Measurements from ENCODE around the gene TSHZ2.
A peak's percentile ranks its signal among the peaks of the same experiment; 100 is the strongest.

TSHZ2 gene

DNA sequence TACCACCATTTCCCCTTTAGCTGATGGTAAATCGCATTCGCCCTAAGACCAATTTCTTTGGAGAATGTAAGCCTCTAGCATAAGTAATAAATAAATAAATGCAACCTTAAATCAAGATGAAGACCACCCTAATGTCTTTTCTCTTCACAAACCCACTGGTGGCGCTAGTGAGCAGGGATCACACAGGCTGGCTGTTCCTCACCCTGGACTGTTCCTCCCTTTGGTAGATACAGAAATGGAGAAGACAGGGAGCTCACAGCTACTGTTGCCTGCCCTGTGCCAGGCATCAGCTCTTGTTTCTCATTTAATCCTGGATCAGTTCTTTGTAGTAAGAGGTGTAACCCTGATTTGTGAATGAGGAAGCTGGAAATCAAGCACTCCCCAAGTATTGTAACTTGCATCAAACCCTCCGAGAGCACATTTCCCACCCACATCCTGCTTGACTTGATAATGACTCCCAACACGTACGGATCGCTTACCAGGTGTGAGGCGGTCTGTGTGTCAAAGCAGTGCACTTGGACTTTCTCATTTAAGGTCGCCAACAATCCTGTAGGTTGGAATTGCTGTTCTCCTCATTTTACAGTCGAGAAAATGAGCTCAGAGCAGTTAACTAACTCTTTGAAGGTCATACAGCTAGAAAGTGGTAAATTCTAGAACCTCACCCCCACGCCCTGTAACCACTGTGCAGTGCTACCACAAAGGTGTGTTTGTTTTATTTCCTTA lies 236.1 kb downstream of the TSHZ2 start:
- DNase-seq (ENCODE audit: low spot score), result no peak

- no peak for DNase-seq (ENCODE audit: low spot score)
Measured at GRCh38 chr20:53210041-53210440, 237.9 kb downstream of the TSHZ2 start.

DNA sequence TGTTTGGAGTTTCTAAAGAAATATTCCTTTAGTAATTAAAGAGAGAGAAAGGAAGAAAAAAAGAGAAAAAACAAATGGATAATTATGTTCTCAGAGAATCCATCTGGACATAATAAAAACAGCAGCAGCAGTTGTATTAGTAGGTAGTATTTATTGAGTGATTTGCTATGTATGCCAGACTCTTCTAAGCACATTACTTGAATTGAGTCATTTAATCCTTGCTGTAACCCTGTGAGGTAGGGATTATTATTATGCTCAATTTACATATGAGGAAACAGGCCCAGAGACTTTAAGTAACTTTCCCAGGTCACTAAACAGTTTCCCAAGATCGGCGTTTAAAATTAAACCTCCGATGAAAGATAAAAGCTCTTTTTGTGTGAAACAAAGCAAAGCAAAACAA lies 238.8 kb downstream of the TSHZ2 start:
- DNase-seq (ENCODE audit: low spot score), result no peak

- no peak for DNase-seq (ENCODE audit: low spot score)
Measured at GRCh38 chr20:53212018-53212417, 239.9 kb downstream of the TSHZ2 start.

- DNase-seq (ENCODE audit: low spot score), result no peak
Measured at GRCh38 chr20:53214392-53214791, 242.2 kb downstream of the TSHZ2 start.

DNA sequence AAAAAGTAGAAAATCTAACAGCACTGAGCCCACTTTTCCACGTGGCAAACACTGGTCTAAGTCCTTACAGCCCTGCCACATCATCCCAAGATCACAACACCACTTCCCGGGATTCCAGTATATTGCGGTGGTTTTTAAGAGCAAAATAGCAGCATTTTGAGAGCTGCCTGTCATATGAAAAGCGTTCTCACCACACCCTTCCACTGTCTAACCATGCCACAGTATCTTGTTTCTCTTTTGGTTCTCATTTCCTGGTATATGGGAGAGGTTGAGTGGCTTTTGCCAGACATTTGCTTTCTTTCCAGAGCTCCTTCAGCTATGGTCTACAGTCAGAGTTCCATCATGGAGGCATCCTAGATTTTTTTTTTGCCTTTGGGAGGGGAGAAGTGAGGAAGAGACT lies 243.0 kb downstream of the TSHZ2 start:
- no peak for DNase-seq (ENCODE audit: low spot score)

GRCh38 chr20:53216478-53216855 lies 244.3 kb downstream of the TSHZ2 start:
- DNase-seq (ENCODE audit: low spot score), result no peak

DNA sequence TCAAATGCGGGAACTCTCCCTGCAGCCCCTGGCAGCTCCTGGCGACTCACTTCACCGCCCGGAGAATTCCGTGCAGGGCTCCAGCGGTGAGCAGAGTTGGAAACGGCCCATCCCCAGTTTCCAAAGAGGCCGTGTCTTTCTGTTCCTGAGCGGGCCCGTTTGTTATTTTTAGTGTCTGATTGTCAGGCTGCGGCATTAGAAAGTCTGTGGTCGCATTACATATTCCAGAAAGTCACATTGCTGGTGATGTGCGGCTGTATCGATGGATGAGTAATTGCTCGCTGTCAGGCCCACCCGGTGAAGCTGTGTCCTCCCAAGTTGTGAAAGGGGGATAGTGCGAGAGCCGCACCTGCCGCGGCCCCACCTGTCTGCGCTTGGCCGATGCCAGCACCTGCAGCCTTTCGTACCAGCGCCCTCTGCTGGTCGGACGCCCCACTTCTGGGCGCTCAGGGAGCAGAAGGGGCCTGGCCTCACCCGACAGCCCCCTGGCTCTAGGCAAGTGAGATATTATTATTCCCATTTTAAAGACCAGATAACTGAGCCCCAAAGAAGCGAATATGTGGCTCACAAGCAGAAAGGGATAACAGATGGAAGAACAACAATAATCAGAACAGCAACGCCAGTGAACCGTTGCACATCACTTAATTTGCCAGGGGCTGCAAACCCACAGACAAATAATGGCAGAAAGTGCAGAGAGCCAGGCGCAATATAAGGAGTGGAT lies 244.9 kb downstream of the TSHZ2 start:
- DNase-seq (ENCODE audit: low spot score), result peak; percentile 6

DNA sequence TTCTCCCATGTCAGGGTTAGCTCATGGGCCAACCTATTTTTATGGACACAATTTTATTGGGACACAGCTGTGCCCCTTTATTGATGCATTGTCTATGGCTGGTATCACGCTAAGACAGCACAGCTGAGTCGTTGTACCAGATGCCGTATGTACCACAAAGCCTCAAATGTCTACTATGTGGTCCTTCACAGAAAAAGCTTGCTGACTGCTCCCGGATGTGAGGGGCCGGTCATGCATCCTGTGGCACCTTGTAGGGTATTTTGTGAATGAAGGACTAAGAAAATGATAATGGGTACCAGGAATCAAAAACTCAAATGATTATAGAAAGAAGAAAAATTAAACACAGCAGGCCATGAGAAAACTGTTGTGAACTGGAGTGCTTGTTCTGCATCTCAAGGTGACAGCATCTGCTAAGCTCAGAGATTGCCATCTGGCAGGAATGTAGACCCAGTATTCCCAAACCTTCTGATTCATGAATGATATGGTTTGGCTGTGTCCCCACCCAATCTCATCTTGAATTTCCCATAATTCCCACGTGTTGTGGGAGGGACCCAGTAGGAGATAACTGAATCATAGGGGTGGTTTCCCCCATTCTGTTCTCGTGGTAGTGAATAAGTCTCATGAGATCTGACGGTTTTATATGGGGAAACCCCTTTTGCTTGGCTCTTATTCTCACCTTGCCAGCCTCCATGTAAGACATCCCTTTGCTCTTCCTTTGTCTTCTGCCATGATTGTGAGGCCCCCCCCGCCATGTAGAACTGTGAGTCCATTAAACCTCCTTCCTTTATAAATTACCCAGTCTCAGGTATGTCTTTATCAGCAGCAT lies 248.5 kb downstream of the TSHZ2 start:
- no peak for DNase-seq (ENCODE audit: low spot score)

GRCh38 chr20:53221731-53222130 lies 249.6 kb downstream of the TSHZ2 start:
- DNase-seq (ENCODE audit: low spot score), result no peak

- DNase-seq (ENCODE audit: low spot score), result no peak
Measured at GRCh38 chr20:53222416-53222815, 250.3 kb downstream of the TSHZ2 start.

DNA sequence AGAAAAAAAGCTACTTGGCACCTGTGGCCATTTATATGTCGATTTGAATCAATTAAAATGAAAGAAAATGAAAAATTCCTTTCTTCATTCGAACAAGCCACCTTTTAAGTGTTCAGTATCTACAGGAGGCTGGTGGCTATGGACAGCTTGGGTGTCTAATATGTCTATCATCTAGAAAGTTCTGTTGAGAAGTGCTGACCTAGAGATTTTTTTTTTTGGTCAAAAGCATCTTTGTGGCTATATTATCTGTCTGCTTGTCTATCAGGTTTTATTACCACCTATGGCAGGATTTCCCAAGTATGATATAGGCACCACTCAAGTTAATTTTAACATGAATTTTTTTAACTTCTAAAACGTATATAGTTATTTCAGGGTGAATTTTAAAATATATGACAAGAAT lies 250.8 kb downstream of the TSHZ2 start:
- DNase-seq (ENCODE audit: low spot score), result no peak

GRCh38 chr20:53223626-53224172 lies 251.5 kb downstream of the TSHZ2 start:
- DNase-seq (ENCODE audit: low spot score), result no peak

DNA sequence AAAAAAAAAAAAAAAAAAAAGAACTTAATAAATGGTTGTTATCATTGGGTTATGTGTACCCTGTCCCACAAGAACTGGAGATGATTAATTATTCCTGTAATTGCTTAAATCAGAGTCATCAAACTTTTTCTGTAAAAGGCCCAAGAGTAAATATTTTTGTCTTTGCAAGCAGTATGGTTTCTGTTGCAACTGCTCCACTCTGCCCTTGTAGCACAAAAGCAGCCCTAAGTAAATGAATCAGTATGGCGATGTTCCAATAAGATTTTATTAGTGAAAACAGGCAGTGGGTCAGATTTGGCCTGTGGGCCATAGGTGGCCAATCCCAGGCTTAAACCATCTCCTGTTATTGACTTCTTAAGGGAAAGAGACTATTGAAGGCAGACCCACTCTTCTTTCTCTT lies 252.7 kb downstream of the TSHZ2 start:
- no peak for DNase-seq (ENCODE audit: low spot score)

DNA sequence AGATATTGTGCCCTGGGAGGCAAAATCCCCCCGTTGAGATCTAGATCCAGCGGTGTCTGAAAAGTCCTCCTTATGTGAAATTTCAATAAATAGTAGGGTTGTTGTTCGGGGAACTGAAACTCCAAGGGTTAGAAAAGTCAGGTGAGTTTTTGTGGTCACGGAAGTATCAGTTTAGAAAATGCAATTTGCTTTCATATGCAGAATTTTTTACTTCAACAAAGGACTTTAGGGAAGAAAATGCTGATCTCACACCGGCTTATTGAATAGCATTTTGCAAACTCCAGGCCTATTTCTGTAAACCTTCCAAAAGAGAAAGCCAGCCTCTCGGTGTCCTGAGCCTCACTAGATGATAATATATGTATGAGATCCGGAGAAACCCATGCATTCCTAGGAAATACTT lies 254.7 kb downstream of the TSHZ2 start:
- DNase-seq (ENCODE audit: low spot score), result no peak

- no peak for DNase-seq (ENCODE audit: low spot score)
Measured at GRCh38 chr20:53227523-53227922, 255.4 kb downstream of the TSHZ2 start.

DNA sequence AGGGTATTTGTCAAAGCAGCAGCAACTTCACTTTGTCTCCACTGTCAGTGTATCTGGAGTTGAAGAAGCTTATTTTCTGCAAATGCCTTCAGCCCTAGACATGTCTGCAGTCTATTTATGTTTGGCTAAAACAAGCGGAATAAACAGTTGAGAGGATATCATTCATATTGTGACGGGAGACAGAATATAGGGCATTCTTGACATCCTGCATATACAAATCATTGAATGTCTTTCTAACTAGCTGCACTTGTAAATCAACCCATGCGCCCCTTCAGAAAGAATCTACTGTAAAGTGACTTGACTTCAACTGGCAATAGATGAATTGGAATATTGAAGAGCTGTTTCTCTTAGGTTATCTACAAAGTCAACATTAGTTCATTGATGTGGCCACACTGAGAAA lies 258.9 kb downstream of the TSHZ2 start:
- DNase-seq (ENCODE audit: low spot score), result no peak

GRCh38 chr20:53237461-53237860 lies 265.3 kb downstream of the TSHZ2 start:
- no peak for DNase-seq (ENCODE audit: low spot score)

DNA sequence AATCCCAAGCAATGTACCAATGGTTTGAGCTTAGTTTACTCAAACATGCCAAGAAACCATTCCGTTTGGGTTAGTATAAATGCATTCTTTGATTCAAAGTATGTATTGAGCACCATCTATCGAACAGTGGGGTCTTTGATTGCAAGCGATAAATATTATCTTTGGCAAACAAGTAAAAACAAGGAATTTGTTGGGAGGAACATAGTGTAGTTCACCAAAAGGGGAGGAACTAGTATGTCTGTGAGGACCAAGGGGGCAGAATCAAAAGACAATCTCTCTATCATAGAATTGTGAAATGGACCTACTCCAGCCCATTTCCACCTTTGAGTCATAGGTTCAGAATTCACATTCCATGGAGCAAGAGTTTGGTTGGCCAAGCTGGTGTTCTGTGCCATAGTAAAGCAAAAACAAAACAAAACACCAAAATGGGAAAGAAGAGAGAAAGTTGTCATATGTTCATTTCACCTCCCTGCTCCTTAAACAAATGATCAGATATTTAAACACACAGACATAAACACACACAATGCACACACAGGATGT lies 266.0 kb downstream of the TSHZ2 start:
- no peak for DNase-seq (ENCODE audit: low spot score)

DNA sequence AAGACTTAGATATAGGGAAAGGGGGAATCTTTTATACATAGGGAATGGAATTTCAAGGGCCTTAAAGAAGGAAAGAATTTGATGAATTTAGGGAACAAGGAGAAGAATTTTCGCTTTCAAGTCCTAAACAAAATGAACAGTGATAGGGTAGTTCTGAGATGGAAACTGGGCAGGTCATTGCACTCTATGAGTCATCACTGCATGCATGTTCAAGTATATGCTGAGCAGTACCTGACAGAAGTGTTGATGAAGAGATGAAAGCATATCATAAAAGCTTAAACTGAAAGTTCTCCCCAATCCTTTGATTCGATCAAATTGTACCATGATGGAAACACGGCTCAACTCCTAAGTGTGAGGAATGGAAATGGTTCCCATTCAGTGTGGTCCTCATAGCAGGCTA lies 271.0 kb downstream of the TSHZ2 start:
- DNase-seq (ENCODE audit: low spot score), result no peak

- DNase-seq (ENCODE audit: low spot score), result no peak
Measured at GRCh38 chr20:53244711-53245110, 272.6 kb downstream of the TSHZ2 start.

DNA sequence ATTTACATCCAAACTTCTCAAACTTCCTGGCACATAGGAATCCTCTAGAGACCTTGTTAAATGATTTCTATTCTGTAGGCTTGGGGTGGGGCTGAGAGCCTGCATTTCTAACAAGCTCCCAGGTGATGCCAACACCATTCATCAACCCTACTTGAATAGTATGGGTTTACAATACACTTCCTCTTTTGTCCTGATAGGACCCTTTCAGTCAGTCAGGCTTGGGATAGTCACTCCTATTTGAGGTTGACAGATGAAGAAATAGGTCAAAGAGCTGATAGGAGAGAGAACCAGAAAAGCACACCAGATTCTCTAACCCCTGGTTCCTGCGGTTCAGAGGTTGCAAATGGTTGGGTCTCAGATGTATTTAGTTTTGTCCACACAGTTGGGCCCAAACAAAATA lies 273.4 kb downstream of the TSHZ2 start:
- no peak for DNase-seq (ENCODE audit: low spot score)

Measured in putamen (tissue), 1 donor.